Measurements from ENCODE around the gene RNLS.

Gene RNLS

GRCh38 chr10:88546497-88546896 lies 36.6 kb downstream of the RNLS start:
- DNase-seq = no peak

GRCh38 chr10:88545359-88545758 lies 37.8 kb downstream of the RNLS start:
- DNase-seq = no peak

- no peak for DNase-seq
Measured at GRCh38 chr10:88544140-88544870, 38.8 kb downstream of the RNLS start.

GRCh38 chr10:88542522-88542921 lies 40.6 kb downstream of the RNLS start:
- no peak for DNase-seq

- no peak for DNase-seq
Measured at GRCh38 chr10:88541116-88541626, 41.9 kb downstream of the RNLS start.

GRCh38 chr10:88540351-88540750 lies 42.8 kb downstream of the RNLS start:
- no peak for DNase-seq

GRCh38 chr10:88538048-88538447 lies 45.1 kb downstream of the RNLS start:
- no peak for DNase-seq

- DNase-seq = no peak
Measured at GRCh38 chr10:88537322-88537721, 45.8 kb downstream of the RNLS start.

- no peak for DNase-seq
Measured at GRCh38 chr10:88536437-88536836, 46.7 kb downstream of the RNLS start.

- DNase-seq = no peak
Measured at GRCh38 chr10:88534072-88534665, 48.9 kb downstream of the RNLS start.

- DNase-seq = no peak
Measured at GRCh38 chr10:88531392-88532052, 51.6 kb downstream of the RNLS start.

GRCh38 chr10:88530629-88531391 lies 52.3 kb downstream of the RNLS start:
- DNase-seq = no peak

- no peak for DNase-seq
Measured at GRCh38 chr10:88530093-88530492, 53.0 kb downstream of the RNLS start.

- DNase-seq = no peak
Measured at GRCh38 chr10:88528806-88529570, 54.1 kb downstream of the RNLS start.

GRCh38 chr10:88528201-88528600 lies 54.9 kb downstream of the RNLS start:
- no peak for DNase-seq

- no peak for DNase-seq
Measured at GRCh38 chr10:88527245-88527644, 55.9 kb downstream of the RNLS start.

GRCh38 chr10:88526501-88527105 lies 56.5 kb downstream of the RNLS start:
- no peak for DNase-seq

- DNase-seq = no peak
Measured at GRCh38 chr10:88525371-88526069, 57.6 kb downstream of the RNLS start.

- no peak for DNase-seq
Measured at GRCh38 chr10:88523739-88524400, 59.2 kb downstream of the RNLS start.

- DNase-seq = no peak
Measured at GRCh38 chr10:88522715-88523114, 60.4 kb downstream of the RNLS start.

- DNase-seq = no peak
Measured at GRCh38 chr10:88521791-88522190, 61.3 kb downstream of the RNLS start.

Measured in NCI-H1092 treated with DMSO at 0.1 percent for 48 hours (cell line).